HuH-7 (cell line): ENCODE data around the gene CAPN15.
"Not testable (repeated sequence)": the region's sequence is repeated elsewhere in the genome, so short reads cannot be mapped to it uniquely, and the experiment has no call there.

ENCODE experiments used
- DNase-seq: peaks from one replicate; pipeline ENCODE4 v3.0.0; 2011; ENCODE audit warnings: low spot score

The CAPN15 gene

DNA sequence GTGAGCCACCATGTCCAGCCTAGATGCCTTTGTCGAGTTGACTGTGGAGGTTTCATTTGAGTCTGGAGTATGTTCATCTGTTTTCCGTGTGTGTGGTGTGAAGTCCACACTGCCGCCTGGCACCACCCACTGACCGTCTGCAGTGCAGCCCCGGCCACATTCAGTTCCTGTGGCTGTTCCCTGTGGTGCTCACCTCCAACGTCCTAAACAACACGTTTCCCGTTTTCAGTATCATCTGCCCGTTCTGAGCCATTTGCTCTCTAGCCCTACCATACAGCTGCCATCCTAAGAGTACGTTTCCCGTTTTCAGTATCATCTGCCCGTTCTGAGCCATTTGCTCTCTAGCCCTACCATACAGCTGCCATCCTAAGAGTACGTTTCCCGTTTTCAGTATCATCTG, 20.0 kb upstream of the CAPN15 start:
- not testable (repeated sequence) for DNase-seq

DNA sequence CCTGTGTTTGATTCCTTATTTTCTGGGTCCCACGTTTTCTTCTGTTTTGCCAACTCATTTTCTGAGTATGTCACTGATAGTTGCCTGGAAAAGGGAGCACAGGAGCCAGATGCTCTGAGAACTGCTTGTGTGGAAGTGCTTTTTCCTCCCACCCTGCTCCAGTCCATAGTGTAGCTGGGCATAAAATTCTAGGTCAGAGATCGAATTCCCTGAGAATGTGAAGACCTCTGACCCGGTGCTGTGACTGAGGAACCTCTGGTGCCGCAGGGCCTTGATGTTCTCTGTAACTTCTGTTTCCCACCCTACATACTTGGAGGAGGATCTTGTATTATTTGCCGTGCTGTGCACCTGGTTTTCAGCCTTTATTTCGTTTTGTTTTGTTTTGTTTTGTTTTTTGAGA, 19.5 kb upstream of the CAPN15 start:
- DNase-seq, result no peak

DNA sequence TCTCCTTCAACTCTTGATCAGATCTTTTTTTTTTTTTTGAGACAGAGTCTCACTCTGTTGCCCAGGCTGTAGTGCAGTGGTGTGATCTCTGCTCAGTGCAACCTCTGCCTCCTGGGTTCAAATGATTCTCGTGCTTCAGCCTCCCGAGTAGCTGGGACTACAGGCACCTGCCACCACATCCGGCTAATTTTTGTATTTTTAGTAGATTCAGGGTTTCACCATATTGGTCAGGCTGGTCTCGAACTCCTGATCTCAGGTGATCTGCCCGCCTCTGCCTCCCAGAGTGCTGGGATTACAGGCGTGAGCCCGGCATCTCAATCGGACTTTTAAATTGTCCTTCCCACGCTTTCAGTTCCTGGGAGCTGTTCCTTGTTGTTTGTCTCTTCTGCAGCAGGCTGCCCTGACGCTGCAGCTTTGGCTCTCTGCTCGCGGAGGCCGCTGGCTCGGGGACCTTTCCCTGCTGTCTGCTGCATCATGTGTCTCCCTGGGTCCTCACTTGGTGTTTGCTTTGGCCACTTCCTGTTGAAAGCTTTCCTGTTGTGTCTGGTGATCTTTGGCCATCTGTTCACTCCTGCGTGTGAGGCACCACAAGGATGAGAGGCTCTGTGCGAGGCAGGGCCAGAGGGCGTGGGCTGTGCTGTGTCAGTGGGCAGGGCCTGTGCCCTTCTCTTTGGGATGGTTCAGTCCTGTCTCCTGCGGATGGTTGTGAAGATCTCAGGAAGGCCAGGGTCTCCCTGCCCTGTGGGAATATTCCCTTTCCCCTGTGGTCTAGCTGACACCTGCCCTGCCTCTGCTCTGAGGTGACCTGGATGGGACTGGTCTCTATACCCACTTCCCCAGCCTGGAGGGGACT, 18.4 kb upstream of the CAPN15 start:
- peak; percentile 44 for DNase-seq

- no peak for DNase-seq
These were observed 17.3 kb upstream of the CAPN15 start for GRCh38 chr16:510066-510825.

GRCh38 chr16:512802-513201, 14.7 kb upstream of the CAPN15 start:
- DNase-seq, result no peak

GRCh38 chr16:513950-514349, 13.6 kb upstream of the CAPN15 start:
- no peak for DNase-seq

GRCh38 chr16:515175-515938, 12.2 kb upstream of the CAPN15 start:
- DNase-seq, result no peak

DNA sequence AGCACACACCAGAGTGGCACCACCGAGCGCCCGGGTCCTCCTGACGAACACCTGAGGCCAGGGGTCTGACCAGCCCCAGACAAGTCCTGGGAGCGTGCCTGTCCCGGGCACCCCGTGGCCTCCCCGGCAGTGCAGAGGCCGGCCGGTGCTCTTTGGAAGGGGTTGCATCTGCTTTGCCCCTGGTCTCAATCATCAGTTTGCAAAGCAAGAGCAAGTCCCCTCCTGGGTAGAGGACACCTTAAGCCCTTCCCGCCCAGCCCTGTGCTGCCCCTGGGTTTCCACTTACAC, 11.6 kb upstream of the CAPN15 start:
- DNase-seq, result no peak

DNA sequence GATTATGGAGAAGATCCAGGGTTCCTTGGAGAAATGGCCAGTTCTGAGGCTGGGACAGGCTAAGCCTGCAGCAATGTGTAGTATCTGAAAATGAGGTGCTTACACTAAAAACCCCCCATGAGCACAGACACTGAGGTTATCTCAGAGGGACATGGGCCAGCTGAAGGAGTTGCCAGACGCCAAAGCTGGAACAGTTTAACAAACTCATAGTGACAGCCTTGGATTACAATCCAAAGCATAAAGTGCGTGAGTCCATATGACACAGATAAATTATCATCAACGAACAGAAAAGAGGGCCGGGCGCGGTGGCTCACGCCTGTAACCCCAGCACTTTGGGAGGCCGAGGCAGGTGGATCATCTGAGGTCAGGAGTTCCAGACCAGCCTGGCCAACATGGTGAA, 11.2 kb upstream of the CAPN15 start:
- DNase-seq, result no peak

DNA sequence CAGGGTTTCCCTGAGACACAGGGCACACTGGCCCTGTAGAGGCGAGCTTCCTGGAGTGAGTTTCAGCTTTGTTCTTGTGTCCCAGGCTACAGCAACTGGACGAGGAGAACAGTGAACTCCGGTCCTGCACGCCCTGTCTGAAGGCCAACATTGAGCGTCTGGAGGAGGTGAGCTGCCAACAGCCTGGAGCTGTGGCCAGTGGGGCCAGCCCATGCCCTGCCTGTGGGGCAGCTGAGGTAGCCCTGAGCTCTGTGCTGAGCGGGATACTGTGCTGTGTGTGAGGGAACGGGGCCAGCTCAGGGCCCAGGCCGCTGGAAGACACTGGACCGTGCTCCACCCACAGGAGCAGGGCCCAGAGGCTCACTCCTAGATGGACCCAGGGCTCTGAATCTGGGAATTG, 8.7 kb upstream of the CAPN15 start:
- no peak for DNase-seq

GRCh38 chr16:519425-519824, 8.1 kb upstream of the CAPN15 start:
- no peak for DNase-seq

DNA sequence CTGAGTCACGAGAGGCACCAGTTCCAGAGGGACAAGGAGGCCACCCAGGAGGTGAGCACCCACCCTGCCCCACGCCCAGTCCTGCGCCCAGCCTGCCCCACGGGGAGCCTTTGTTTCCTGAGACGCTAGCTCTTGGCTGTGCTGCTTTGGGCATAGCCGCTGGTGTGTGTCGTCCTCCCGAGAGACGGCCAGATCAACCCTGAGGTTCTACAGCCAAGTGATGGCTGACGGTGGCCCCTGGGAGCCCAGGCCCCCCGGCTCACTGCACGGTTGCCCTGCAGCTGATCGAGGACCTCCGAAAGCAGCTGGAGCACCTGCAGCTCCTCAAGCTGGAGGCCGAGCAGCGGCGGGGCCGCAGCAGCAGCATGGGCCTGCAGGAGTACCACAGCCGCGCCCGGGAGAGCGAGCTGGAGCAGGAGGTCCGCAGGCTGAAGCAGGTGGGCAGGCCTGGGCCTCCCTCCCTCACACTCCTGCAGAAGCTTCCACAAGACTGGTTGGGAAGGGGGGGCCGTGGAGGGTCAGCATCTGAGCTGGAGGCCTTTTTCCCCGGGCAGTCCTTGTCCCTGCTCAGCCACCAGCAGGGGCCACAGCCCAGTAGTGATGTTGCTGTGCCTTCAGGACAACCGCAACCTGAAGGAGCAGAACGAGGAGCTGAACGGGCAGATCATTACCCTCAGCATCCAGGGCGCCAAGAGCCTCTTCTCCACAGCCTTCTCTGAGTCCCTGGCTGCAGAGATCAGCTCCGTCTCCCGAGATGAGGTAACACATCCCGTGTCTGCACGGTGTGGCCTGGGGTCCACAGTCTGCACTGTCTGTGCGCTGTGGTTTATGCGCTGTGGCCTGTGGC, 7.4 kb upstream of the CAPN15 start:
- no peak for DNase-seq

GRCh38 chr16:520847-521246, 6.7 kb upstream of the CAPN15 start:
- no peak for DNase-seq

DNA sequence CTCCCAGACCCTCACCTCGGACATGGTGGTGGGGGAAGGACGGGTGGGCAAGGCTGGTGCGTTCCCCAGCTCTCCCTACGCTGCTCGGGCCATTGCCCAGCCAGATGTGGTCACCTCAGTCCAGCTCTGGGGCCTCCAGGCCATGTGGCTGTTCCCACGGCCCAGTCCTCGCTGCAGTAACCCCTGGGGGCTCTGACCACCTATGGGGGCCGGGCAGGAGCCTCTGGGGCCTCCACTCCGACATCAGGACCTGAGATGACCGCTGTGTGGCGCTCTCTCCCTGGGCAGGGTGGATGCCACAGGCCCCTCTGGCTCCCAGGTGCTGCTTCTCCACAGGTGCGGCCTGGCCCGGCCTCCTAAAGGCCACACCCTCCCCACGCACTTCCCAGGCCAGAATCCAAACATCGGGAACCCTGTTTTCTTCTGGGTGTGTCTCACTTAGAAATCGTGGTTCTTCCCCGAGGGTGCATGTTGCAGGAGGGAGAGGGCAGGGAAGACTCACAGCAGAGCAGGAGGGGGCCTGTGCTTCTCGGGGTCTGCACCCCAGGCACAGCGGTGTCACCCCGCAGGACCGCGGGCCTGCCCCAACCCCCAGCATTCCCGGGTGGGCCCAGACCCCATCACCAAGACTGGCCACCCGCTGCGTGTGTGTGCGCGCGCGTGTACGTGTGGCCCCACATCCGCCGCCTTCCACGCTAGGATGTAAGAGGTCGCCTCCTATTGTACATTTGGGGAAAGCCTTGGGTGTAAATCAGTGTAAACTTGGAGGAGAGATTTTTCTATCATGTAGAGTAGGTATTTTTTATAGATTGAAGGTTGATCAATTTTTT, 5.9 kb upstream of the CAPN15 start:
- DNase-seq, result no peak

DNA sequence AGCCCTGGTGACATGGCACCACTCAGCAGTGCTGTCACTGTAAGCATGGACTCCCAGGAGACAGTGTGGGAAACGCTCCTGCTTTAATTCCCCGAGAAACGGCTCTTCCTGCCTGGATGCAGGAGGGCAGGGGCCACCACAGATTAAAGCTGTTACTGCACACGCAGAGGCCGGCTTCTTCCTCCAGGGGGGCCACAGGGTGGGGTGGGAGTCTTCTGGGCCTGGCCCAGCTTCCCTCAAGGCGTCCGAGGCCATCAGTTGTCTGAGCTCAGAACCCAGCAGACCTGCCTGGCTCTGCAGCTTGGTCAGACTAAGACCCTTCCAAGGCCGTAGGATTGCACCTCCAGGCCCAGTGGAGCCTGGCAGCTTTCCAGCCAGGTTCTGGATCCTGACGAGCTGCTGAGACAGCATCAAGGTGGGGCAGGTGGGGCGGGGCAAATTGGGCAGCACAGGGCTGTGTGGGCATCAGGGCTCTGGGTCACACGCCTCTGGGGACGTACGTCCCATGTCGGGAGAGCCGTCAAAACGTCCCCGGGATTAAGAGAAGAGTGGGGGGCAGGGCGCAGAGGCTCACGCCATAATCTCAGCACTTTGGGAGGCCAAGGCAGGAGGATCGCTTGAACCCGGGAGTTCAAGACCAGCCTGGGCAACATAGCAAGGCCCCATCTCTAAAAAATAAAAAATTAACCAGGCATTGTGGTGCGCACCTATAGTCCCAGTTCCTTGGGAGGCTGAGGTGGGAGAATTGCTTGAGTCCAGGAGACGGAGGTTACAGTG, 5.0 kb upstream of the CAPN15 start:
- no peak for DNase-seq

GRCh38 chr16:523097-523741, 4.3 kb upstream of the CAPN15 start:
- no peak for DNase-seq

GRCh38 chr16:524274-525040, 3.1 kb upstream of the CAPN15 start:
- DNase-seq, result no peak

DNA sequence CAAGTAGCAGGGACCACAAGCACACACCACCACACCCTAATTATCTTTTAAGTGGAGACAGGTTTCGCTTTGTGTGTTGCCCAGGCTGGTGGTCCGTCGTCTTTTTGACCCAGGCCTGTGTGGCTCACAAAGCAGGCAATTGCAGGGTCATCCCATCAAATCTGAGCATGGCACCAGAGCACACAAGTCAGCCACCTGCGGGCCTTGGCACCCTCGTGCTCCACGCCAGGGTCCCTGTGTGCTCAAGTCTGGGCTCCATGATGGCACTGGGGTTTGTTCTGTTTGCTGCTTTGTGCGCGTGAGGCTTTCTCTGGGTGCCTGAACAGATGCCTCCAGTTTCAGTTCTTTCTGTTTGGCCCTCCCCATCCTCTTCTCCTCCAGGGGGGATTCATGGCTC, 2.4 kb upstream of the CAPN15 start:
- no peak for DNase-seq
